GM19099 (cell line): Measurements from ENCODE around the gene PHF19.

ENCODE experiments used
- POLR2A ChIP-seq: IDR thresholded peaks from 3 replicates; pipeline ENCODE4 v1.6.1; 2011; ENCODE audit warnings: low read depth; ENCODE audit not compliant: insufficient read length; ENCODE audit errors: extremely low read depth

PHF19 gene

GRCh38 chr9:120841930-120842684 lies 34.9 kb downstream of the PHF19 start:
- no peak for TF ChIP-seq POLR2A

- TF ChIP-seq POLR2A = no peak
These were observed 37.8 kb downstream of the PHF19 start for GRCh38 chr9:120839146-120839545.

- no peak for TF ChIP-seq POLR2A
These were observed 39.1 kb downstream of the PHF19 start for GRCh38 chr9:120837921-120838320.

- no peak for TF ChIP-seq POLR2A
These were observed 43.7 kb downstream of the PHF19 start for GRCh38 chr9:120833325-120833724.

GRCh38 chr9:120832807-120833206 lies 44.2 kb downstream of the PHF19 start:
- no peak for TF ChIP-seq POLR2A

GRCh38 chr9:120830865-120831264 lies 46.1 kb downstream of the PHF19 start:
- TF ChIP-seq POLR2A = no peak

- no peak for TF ChIP-seq POLR2A
These were observed 46.8 kb downstream of the PHF19 start for GRCh38 chr9:120830151-120830550.

GRCh38 chr9:120829650-120830049 lies 47.3 kb downstream of the PHF19 start:
- no peak for TF ChIP-seq POLR2A

- no peak for TF ChIP-seq POLR2A
These were observed 56.9 kb downstream of the PHF19 start for GRCh38 chr9:120820095-120820494.

- no peak for TF ChIP-seq POLR2A
These were observed 58.4 kb downstream of the PHF19 start for GRCh38 chr9:120818595-120818994.

- no peak for TF ChIP-seq POLR2A
These were observed 61.9 kb downstream of the PHF19 start for GRCh38 chr9:120815075-120815474.

GRCh38 chr9:120808931-120809330 lies 68.1 kb downstream of the PHF19 start:
- TF ChIP-seq POLR2A = no peak

GRCh38 chr9:120807607-120808379 lies 69.2 kb downstream of the PHF19 start:
- TF ChIP-seq POLR2A = no peak
